Common myeloid progenitor, CD34-positive (primary cell): Measurements from ENCODE around the gene PDE7B.

Source experiments
- CTCF ChIA-PET: fragments of 350-600 bp; sonication (Branson Sonifier 250); formaldehyde crosslinking; loops from one replicate; lab custom pipeline; 2021; ENCODE audit warnings: antibody characterized with exemption; lab: Charles Lee
- POLR2A ChIA-PET: fragments of 350-600 bp; sonication (Branson Sonifier 250); formaldehyde crosslinking; loops from one replicate; lab custom pipeline; 2021; ENCODE audit warnings: antibody characterized with exemption; lab: Charles Lee
- DNase-seq, 3 donors: peaks; one replicate each; pipeline versions ENCODE4 v3.0.0 to v3.0.0-alpha.2; 2013
- H3K27ac ChIP-seq, 2 experiments: 1 replicate in 1 of 2; 2 replicates in 1 of 2; pipeline ENCODE4 v1.7.0; 2013; ENCODE audit warnings: inconsistent platforms in 2 of 2, low read length in 2 of 2, mild to moderate bottlenecking in 2 of 2, low read depth in 1 of 2, moderate library complexity in 1 of 2; ENCODE audit not compliant: severe bottlenecking in 2 of 2, insufficient read depth in 1 of 2, poor library complexity in 1 of 2
- H3K27me3 ChIP-seq, 5 experiments: replicated peaks in 2 of 5; 1 replicate in 3 of 5; 2 replicates in 2 of 5; pipeline versions ENCODE4 v1.6.1 to v1.7.0; 2013; ENCODE audit warnings: low read length in 4 of 5, mild to moderate bottlenecking in 2 of 5, moderate library complexity in 2 of 5, inconsistent platforms in 1 of 5; ENCODE audit not compliant: insufficient read depth in 5 of 5, control insufficient read depth in 4 of 5
- H3K36me3 ChIP-seq, 4 experiments: 1 replicate in 2 of 4; 2 replicates in 2 of 4; pipeline versions ENCODE4 v1.6.1 to v1.7.0; 2013; ENCODE audit warnings: low read length in 3 of 4, control low read depth in 1 of 4, mild to moderate bottlenecking in 1 of 4; ENCODE audit not compliant: control insufficient read depth in 4 of 4, insufficient read depth in 4 of 4
- H3K4me1 ChIP-seq, 4 experiments: 1 replicate in 3 of 4; 2 replicates in 1 of 4; pipeline versions ENCODE4 v1.6.1 to v1.7.1; 2013; ENCODE audit warnings: low read length in 3 of 4, mild to moderate bottlenecking in 3 of 4, control low read depth in 1 of 4, inconsistent platforms in 1 of 4, moderate library complexity in 1 of 4; ENCODE audit not compliant: control insufficient read depth in 4 of 4, insufficient read depth in 4 of 4; ENCODE audit errors: control extremely low read depth in 1 of 4
- H3K4me3 ChIP-seq, 7 experiments: 1 replicate in 4 of 7; 2 replicates in 3 of 7; pipeline versions ENCODE4 v1.5.1 to v1.7.0; 2013; ENCODE audit warnings: mild to moderate bottlenecking in 7 of 7, low read length in 6 of 7, moderate library complexity in 6 of 7, inconsistent platforms in 2 of 7, low read depth in 2 of 7, control low read depth in 1 of 7; ENCODE audit not compliant: insufficient read depth in 4 of 7, control insufficient read depth in 1 of 7; ENCODE audit errors: extremely low read depth in 1 of 7
- H3K9me3 ChIP-seq, 5 experiments: 1 replicate in 4 of 5; 2 replicates in 1 of 5; pipeline versions ENCODE4 v1.6.1 to v1.7.1; 2013; ENCODE audit warnings: low read length in 4 of 5, mild to moderate bottlenecking in 2 of 5, inconsistent platforms in 1 of 5, low read depth in 1 of 5, moderate library complexity in 1 of 5; ENCODE audit not compliant: control insufficient read depth in 4 of 5, insufficient read depth in 2 of 5; ENCODE audit errors: control extremely low read depth in 1 of 5
- WGBS: methylation state at CpG from one replicate; pipeline ENCODE4 v1.1.5; 2013; ENCODE audit not compliant: insufficient coverage; 5-methylcytosine and 5-hydroxymethylcytosine counted together

PDE7B gene

DNA sequence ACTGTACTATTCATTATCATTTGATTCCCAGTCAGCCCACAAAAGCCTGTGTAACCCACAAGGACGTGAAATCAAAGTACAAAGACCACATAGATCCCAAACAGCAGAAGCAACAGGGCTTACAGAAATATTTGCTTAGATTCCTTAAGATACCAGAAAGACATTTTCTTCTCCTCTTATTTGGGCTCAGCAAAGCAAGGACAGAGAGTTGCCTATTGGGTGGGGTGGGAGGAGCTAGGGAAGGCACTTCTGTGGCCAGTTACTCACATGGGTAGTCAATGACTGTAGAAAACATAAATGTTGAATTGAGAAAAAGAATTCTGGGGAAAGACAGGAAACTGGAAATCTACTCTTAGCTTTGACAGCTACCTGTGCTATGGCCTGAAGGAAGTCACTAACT lies 19.8 kb downstream of the PDE7B start:
- H3K4me1 ChIP-seq: no peaks in the 10 kb centered on the region
- WGBS: 100% methylated on average over 1 of the region's 1 CpG
- ChIA-PET CTCF (interaction anchor here (1.0 kb wide), 1 partner anchor 15 kb away, joined by 3 read pairs; no protein-coding TSS in a partner anchor), POLR2A (no interaction called here)
- no peak overlapping the region for H3K27ac ChIP-seq
- no peaks in the 10 kb centered on the region for H3K9me3 ChIP-seq
- H3K36me3 ChIP-seq: no peaks in the 10 kb centered on the region
- no peaks in the 10 kb centered on the region for H3K27me3 ChIP-seq
- DNase-seq: no peak
- H3K4me3 ChIP-seq: no peak overlapping the region

DNA sequence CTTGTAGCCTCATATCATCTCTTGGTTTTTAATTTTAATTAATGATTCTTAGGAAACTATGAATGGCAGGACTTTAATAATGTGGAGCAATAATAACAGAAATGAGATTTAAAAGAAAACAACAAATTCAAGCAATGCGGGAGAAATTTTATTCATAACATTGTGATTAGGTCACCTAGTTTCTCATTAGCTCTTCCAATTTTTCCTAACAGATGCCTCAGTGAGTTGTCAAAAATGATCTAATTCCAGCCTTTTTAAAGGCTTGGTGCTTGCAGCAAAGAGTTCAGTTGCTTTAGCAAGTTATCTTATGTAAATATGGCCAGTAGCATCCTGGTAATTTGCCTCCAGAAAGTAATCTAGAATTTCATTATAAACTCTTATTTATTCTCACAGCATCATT lies 20.4 kb downstream of the PDE7B start:
- H3K27ac ChIP-seq: no peak overlapping the region
- no peak for DNase-seq
- POLR2A ChIA-PET: no interaction called here
- no CpG with 5 or more reads among the region's 1 CpG for WGBS
- H3K4me3 ChIP-seq: no peak overlapping the region
- CTCF ChIA-PET: no interaction called here
- H3K36me3 ChIP-seq: no peaks in the 10 kb centered on the region
- no peaks in the 10 kb centered on the region for H3K9me3 ChIP-seq
- H3K4me1 ChIP-seq: no peaks in the 10 kb centered on the region
- H3K27me3 ChIP-seq: no peaks in the 10 kb centered on the region

DNA sequence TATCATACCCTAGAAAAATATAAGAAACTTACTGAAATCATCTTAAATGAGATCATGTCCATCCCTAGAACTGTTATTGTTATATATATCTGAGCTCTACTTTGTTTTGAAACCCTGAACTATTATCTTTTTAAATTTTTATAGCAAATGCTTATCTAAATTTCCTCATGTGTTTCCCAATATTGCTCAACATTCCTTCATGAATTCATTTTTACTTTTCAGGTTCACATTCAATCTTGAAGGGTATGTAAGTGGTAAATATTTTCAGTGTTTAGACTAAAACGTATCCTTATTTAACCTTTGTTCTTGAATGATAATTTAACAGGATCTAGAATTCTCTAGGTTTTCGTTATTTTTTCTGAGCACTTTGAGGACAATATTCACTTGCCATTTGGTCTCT lies 23.9 kb downstream of the PDE7B start:
- Histone ChIP-seq H3K4me1 (peaks cover 3 to 11% (median 7%) of the 10 kb centered on the region in 4 experiments), H3K36me3 (no peaks in the 10 kb centered on the region), H3K9me3 (no peaks in the 10 kb centered on the region), H3K27me3 (no peaks in the 10 kb centered on the region), H3K27ac (no peak overlapping the region), H3K4me3 (no peak overlapping the region)
- ChIA-PET CTCF (no interaction called here), POLR2A (no interaction called here)
- DNase-seq: no peak
- WGBS: 100% methylated on average over 1 of the region's 2 CpGs

DNA sequence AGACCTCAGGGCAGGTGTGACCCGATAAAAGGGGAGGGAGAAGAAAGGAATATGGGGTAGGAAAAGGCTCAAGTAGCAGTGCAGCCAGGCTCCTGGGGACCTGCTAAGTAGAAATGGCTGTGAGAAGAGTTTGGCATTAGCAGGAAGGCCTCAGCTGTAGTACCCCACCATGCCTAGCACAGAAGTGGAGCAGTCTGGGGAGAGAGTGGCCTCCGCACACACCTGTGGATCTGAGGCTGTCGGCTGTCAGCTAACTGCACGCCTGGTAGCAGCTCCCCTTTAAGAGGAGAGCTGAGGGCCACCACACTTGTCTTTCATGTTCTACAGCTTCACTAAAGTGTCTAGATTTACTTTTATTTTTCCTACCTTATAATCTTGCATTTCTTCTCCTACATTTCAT lies 24.6 kb downstream of the PDE7B start:
- Histone ChIP-seq H3K27me3 (no peaks in the 10 kb centered on the region), H3K9me3 (no peaks in the 10 kb centered on the region), H3K36me3 (no peaks in the 10 kb centered on the region), H3K27ac (no peak overlapping the region), H3K4me3 (no peak overlapping the region), H3K4me1 (peaks cover 9 to 17% (median 14%) of the 10 kb centered on the region in 4 experiments)
- CTCF ChIA-PET: no interaction called here
- POLR2A ChIA-PET: no interaction called here
- no peak for DNase-seq
- WGBS: 100% methylated on average over 3 of the region's 4 CpGs

DNA sequence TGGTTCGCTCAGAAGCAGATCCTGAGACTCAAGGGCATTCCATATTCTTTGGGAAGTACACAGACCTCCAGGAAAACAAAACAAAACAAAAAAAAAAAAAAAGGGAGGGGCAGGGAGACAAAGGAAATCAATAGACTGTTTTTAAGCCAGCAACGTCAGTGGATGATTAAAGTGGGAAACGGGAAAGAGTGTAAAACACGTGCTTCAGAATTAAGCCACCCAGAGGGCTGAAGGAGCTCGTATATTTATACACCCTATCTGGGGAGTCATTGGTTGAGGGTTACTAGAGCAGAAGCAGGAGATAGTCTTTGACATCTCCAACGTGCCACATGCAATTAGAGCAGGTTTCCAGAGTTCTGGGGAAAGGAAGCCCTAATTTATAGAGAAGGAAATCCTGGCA lies 26.2 kb downstream of the PDE7B start:
- WGBS: 91% methylated on average over 5 of the region's 6 CpGs
- ChIA-PET POLR2A (no interaction called here), CTCF (no interaction called here)
- Histone ChIP-seq H3K4me3 (no peak overlapping the region), H3K27me3 (no peaks in the 10 kb centered on the region), H3K9me3 (no peaks in the 10 kb centered on the region), H3K4me1 (peaks cover 10 to 19% (median 14%) of the 10 kb centered on the region in 4 experiments), H3K36me3 (no peaks in the 10 kb centered on the region), H3K27ac (no peak overlapping the region)
- no peak for DNase-seq

DNA sequence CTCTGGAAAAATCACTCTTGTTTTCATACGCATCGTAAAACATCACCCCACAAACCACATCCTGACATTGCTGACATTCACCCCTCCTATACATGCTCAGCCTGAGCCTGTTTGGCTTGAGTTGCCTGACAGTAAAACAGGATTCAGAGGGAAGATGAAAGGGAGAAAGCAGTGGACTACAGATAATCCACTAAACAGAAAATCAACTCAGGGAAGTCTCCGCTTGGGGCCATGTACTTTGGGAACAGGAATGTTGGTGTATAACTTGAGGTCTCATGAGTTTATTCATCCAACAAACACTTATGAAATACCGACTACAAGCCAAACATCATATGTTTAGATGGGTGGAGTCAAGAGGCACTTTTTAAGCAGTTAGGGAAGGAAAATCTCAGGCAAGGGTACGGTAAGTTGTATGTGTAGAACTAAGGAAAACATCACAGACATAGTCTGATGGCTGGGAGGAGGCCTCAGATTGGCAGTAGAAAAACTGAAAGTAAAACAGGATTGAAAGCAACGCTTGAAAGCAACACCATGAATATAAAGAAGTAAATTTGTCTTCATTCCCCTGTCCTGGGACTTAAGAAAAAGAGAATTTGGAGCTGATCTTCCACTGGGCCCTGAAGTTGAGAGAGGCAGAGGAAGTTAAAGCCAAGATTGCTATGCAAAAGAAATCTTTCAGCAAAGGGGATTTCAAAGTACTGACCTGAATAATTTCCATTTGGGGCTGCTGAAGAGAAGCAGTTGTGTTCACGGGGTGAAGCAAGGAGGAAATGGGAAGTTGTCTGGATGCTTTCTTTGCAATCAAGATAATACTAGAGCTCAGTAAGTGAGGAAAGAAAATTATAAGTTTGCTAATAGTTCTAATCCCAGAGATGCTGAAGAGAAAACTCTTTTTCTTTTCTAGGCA lies 28.8 kb downstream of the PDE7B start:
- Histone ChIP-seq H3K9me3 (no peaks in the 10 kb centered on the region), H3K36me3 (no peaks in the 10 kb centered on the region), H3K4me1 (peaks cover 10 to 19% (median 14%) of the 10 kb centered on the region in 4 experiments), H3K4me3 (peak overlapping the region in 6 of 7 experiments; percentile 35 to 76 (median 58)), H3K27me3 (no peaks in the 10 kb centered on the region), H3K27ac (peak overlapping the region in 1 of 2 experiments; percentile 45)
- DNase-seq: peak; percentile 34 to 84 (median 76)
- ChIA-PET POLR2A (no interaction called here), CTCF (interaction anchor here (1.1 kb wide), 1 partner anchor 12 kb away, joined by 3 read pairs; no protein-coding TSS in a partner anchor)
- 0% methylated on average over 3 of the region's 7 CpGs for WGBS

DNA sequence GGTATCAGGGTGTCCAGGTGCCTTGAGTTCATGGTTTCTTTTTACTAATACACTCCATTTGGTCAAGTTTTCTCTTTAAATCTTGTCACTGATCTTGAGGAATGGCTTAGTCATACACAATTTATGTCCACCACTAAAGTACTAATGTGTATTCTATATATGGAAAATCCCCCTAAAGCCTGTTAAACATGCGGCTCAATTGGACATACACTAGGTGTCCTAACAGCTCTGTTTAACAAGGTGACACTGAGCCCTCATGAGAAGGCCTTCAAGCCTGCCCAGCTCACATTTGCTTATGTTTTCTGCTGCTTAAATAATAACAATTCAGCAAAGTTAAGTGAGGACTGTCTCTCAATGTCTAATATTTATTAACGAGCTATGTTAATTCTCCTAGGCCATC lies 31.5 kb downstream of the PDE7B start:
- ChIA-PET CTCF (interaction anchor here (1.3 to 1.6 kb wide), 2 partner anchors 9 to 22 kb away, joined by 3 to 4 read pairs; no protein-coding TSS in a partner anchor), POLR2A (no interaction called here)
- no peak for DNase-seq
- Histone ChIP-seq H3K4me3 (no peak overlapping the region), H3K27me3 (no peaks in the 10 kb centered on the region), H3K9me3 (no peaks in the 10 kb centered on the region), H3K36me3 (no peaks in the 10 kb centered on the region), H3K27ac (no peak overlapping the region), H3K4me1 (peaks cover 10 to 19% (median 14%) of the 10 kb centered on the region in 4 experiments)
- WGBS: 100% methylated on average over 1 of the region's 2 CpGs
